Motor neuron (in vitro differentiated cells): ENCODE measurements around the gene PLCL1. TPM values are rescaled to one million over a fixed set of nuclear protein-coding genes. Genes with fewer than 3 reads are reported as not detected.

Experiments used
- ATAC-seq, 8 experiments: fragments of 200-7000 bp; cut with Tn5 transposase; replicated peaks in 6 of 8; 2 replicates each; pipeline ENCODE4 v1.8.0; 2021; ENCODE audit warnings: mild to moderate bottlenecking in 8 of 8, moderate library complexity in 8 of 8
- H3K27ac ChIP-seq, 2 donors: fragments of 250-450 bp; sonication (Bioruptor Pico); 2 replicates each; pipeline ENCODE4 v1.9.0; 2021; ENCODE audit warnings: antibody characterized with exemption in 2 of 2, mild to moderate bottlenecking in 2 of 2, moderate library complexity in 1 of 2
- H3K4me1 ChIP-seq, 2 donors: fragments of 250-450 bp; sonication (Bioruptor Pico); replicated peaks in 1 of 2; 2 replicates each; pipeline ENCODE4 v1.6.1; 2021; ENCODE audit warnings: antibody characterized with exemption in 2 of 2, mild to moderate bottlenecking in 2 of 2, moderate library complexity in 1 of 2
- H3K4me3 ChIP-seq, 5 donors: fragments of 250-450 bp; sonication (Bioruptor Pico); 2 replicates each; pipeline ENCODE4 v1.9.0; 2021; ENCODE audit warnings: antibody characterized with exemption in 5 of 5, mild to moderate bottlenecking in 5 of 5, moderate library complexity in 4 of 5
- WGBS, 10 experiments: fragments of 450-650 bp; shearing (Covaris generic); methylation state at CpG; one replicate each; pipeline ENCODE4 v1.0.0; 2022; 5-methylcytosine and 5-hydroxymethylcytosine counted together
- in situ Hi-C, 9 experiments: fragments of 400-800 bp; cut with MboI; loops; one replicate each; pipeline ENCODE4 v1.15.0; 2021; ENCODE audit warnings: low sequenced_read_pairs in 9 of 9, low pct_unique_long_range_greater_than_20kb in 2 of 9; ENCODE audit not compliant: unreplicated experiment in 9 of 9
- total RNA-seq, 8 experiments: library from RNA; unstranded; fragments of 300-600 nt; gene quantifications; 2 replicates each; pipeline versions ENCODE4 v1.2.3 to v1.2.4, GENCODE V29; 2022

The PLCL1 gene
- total RNA-seq, 8 experiments from 2014 or later: 7.0 to 16.8 (median 10.1) TPM

GRCh38 chr2:198059800-198060199, 255.4 kb downstream of the PLCL1 start:
- in situ Hi-C loops: no loop called here
- Histone ChIP-seq H3K4me3 (no peak overlapping the region), H3K4me1 (peaks cover 0 to 7% of the 10 kb centered on the region in 2 donors), H3K27ac (no peak overlapping the region)
- 15 to 100% (median 73%) methylated on average over 1 to 6 of the region's 7 CpGs; no CpG with 5 or more reads in 2 of the 10 experiments for WGBS, 10 experiments
- no peak for ATAC-seq

- in situ Hi-C loops: no loop called here
- ATAC-seq: no peak
- 20 to 100% (median 71%) methylated on average over 1 to 2 of the region's 2 CpGs; no CpG with 5 or more reads in 1 of the 10 experiments for WGBS, 10 experiments
- H3K27ac ChIP-seq: no peak overlapping the region
- H3K4me3 ChIP-seq: no peak overlapping the region
- H3K4me1 ChIP-seq: peaks cover 0 to 7% of the 10 kb centered on the region in 2 donors
Measured at GRCh38 chr2:198060277-198060676, 255.9 kb downstream of the PLCL1 start.

- ATAC-seq: no peak
- no peak overlapping the region for H3K4me3 ChIP-seq
- H3K27ac ChIP-seq: no peak overlapping the region
- no peaks in the 10 kb centered on the region for H3K4me1 ChIP-seq
- in situ Hi-C loops: no loop called here
Measured at GRCh38 chr2:198062826-198063225, 258.4 kb downstream of the PLCL1 start.

- H3K4me1 ChIP-seq: no peaks in the 10 kb centered on the region
- in situ Hi-C loops: no loop called here
- H3K27ac ChIP-seq: no peak overlapping the region
- WGBS, 10 experiments: 33 to 92% (median 57%) methylated on average over 1 of the region's 1 CpG; no CpG with 5 or more reads in 3 of the 10 experiments
- H3K4me3 ChIP-seq: no peak overlapping the region
- no peak for ATAC-seq
Measured at GRCh38 chr2:198063242-198063641, 258.8 kb downstream of the PLCL1 start.

- no peak for ATAC-seq
- in situ Hi-C loops: no loop called here
- H3K4me3 ChIP-seq: no peak overlapping the region
- WGBS, 10 experiments: 56 to 100% (median 78%) methylated on average over 1 of the region's 1 CpG; no CpG with 5 or more reads in 1 of the 10 experiments
- H3K4me1 ChIP-seq: no peaks in the 10 kb centered on the region
- H3K27ac ChIP-seq: no peak overlapping the region
Measured at GRCh38 chr2:198065322-198065721, 260.9 kb downstream of the PLCL1 start.

- no peak for ATAC-seq
- in situ Hi-C loops: no loop called here
Measured at GRCh38 chr2:198066597-198066996, 262.2 kb downstream of the PLCL1 start.

GRCh38 chr2:198072655-198073054, 268.3 kb downstream of the PLCL1 start:
- in situ Hi-C loops: no loop called here
- ATAC-seq: no peak
- no peak overlapping the region for H3K4me3 ChIP-seq
- H3K27ac ChIP-seq: no peak overlapping the region
- H3K4me1 ChIP-seq: peaks cover 2 to 17% of the 10 kb centered on the region in 2 donors

More at GRCh38 chr2:198066597-198066996, 262.2 kb downstream of the PLCL1 start:
- Histone ChIP-seq H3K4me1 (peaks cover 0 to 3% of the 10 kb centered on the region in 2 donors), H3K4me3 (no peak overlapping the region), H3K27ac (no peak overlapping the region)
- 90 to 100% (median 93%) methylated on average over 1 to 2 of the region's 2 CpGs; no CpG with 5 or more reads in 1 of the 10 experiments for WGBS, 10 experiments

- H3K27ac ChIP-seq: no peak overlapping the region
- peaks cover 2 to 17% of the 10 kb centered on the region in 2 donors for H3K4me1 ChIP-seq
- ATAC-seq: no peak
- no peak overlapping the region for H3K4me3 ChIP-seq
- 62 to 100% (median 76%) methylated on average over 1 to 2 of the region's 2 CpGs for WGBS, 10 experiments
- in situ Hi-C loops: no loop called here
Measured at GRCh38 chr2:198073253-198073652, 268.9 kb downstream of the PLCL1 start.

- Histone ChIP-seq H3K4me3 (no peak overlapping the region), H3K4me1 (peaks cover 2 to 14% of the 10 kb centered on the region in 2 donors), H3K27ac (no peak overlapping the region)
- in situ Hi-C loops: no loop called here
- no peak for ATAC-seq
- 80 to 100% (median 100%) methylated on average over 1 of the region's 1 CpG; no CpG with 5 or more reads in 1 of the 10 experiments for WGBS, 10 experiments
Measured at GRCh38 chr2:198077477-198077876, 273.1 kb downstream of the PLCL1 start.

- Histone ChIP-seq H3K27ac (no peak overlapping the region), H3K4me3 (no peak overlapping the region), H3K4me1 (peaks cover 0 to 1% of the 10 kb centered on the region in 2 donors)
- in situ Hi-C loops: no loop called here
- 50 to 100% (median 85%) methylated on average over 1 to 2 of the region's 2 CpGs; no CpG with 5 or more reads in 2 of the 10 experiments for WGBS, 10 experiments
- ATAC-seq: peak in 4 of 8 experiments; percentile 26 to 84 (median 75)
Measured at GRCh38 chr2:198080879-198081765, 276.7 kb downstream of the PLCL1 start.

GRCh38 chr2:198084156-198084555, 279.8 kb downstream of the PLCL1 start:
- in situ Hi-C loops: no loop called here
- no peaks in the 10 kb centered on the region for H3K4me1 ChIP-seq
- H3K4me3 ChIP-seq: no peak overlapping the region
- 67 to 100% (median 92%) methylated on average over 1 to 6 of the region's 6 CpGs; no CpG with 5 or more reads in 2 of the 10 experiments for WGBS, 10 experiments
- no peak for ATAC-seq
- H3K27ac ChIP-seq: no peak overlapping the region

GRCh38 chr2:198096002-198096401, 291.6 kb downstream of the PLCL1 start:
- WGBS, 10 experiments: 56 to 100% (median 86%) methylated on average over 1 to 2 of the region's 2 CpGs; no CpG with 5 or more reads in 2 of the 10 experiments
- in situ Hi-C loops: no loop called here

GRCh38 chr2:198096965-198097364, 292.6 kb downstream of the PLCL1 start:
- Histone ChIP-seq H3K4me1 (peaks cover 10 to 16% of the 10 kb centered on the region in 2 donors), H3K4me3 (no peak overlapping the region), H3K27ac (no peak overlapping the region)
- in situ Hi-C loops: no loop called here
- ATAC-seq: no peak
- WGBS, 10 experiments: 50 to 100% (median 88%) methylated on average over 1 to 2 of the region's 2 CpGs; no CpG with 5 or more reads in 2 of the 10 experiments

More at GRCh38 chr2:198096002-198096401, 291.6 kb downstream of the PLCL1 start:
- Histone ChIP-seq H3K4me1 (peaks cover 10 to 16% of the 10 kb centered on the region in 2 donors), H3K27ac (no peak overlapping the region), H3K4me3 (no peak overlapping the region)
- ATAC-seq: no peak
